Neural crest cell (in vitro differentiated cells): ENCODE measurements around the gene JDP2. TPM values are rescaled to one million over a fixed set of nuclear protein-coding genes. Genes with fewer than 3 reads are reported as not detected.

Experiments used
- DNase-seq: peaks from one replicate; pipeline ENCODE4 v3.0.0; 2021; ENCODE audit warnings: low read depth, mixed read lengths, low spot score
- H3K27ac Mint-ChIP-seq: one replicate; pipeline ENCODE4 v1.8.0; 2021; ENCODE audit warnings: mild to moderate bottlenecking, mixed read lengths; ENCODE audit not compliant: unreplicated experiment
- H3K27me3 Mint-ChIP-seq: 2 replicates; pipeline ENCODE4 v1.8.0; 2021; ENCODE audit warnings: low read depth, mild to moderate bottlenecking, mixed read lengths
- H3K36me3 Mint-ChIP-seq: 2 replicates; pipeline ENCODE4 v1.8.0; 2021; ENCODE audit warnings: low read depth, mild to moderate bottlenecking, mixed read lengths
- H3K4me1 Mint-ChIP-seq: 2 replicates; pipeline ENCODE4 v1.8.0; 2021; ENCODE audit warnings: mixed read lengths
- H3K4me3 Mint-ChIP-seq: one replicate; pipeline ENCODE4 v1.8.0; 2021; ENCODE audit warnings: mild to moderate bottlenecking, mixed read lengths
- H3K9me3 Mint-ChIP-seq: 2 replicates; pipeline ENCODE4 v1.8.0; 2021; ENCODE audit warnings: mixed read lengths
- CTCF ChIP-seq: fragments of 200-600 bp; sonication (generic); conservative IDR thresholded peaks from 2 replicates; pipeline ENCODE4 v1.5.0; 2021; ENCODE audit warnings: antibody characterized with exemption, mild to moderate bottlenecking
- total RNA-seq: library from RNA; stranded (reverse); gene quantifications from 2 replicates; pipeline ENCODE4 v1.2.1, GENCODE V29; 2021

JDP2 gene
- total RNA-seq, 1 donor from 2014 or later: 2.6 TPM

- Mint-ChIP-seq H3K27me3 (no peaks in the 10 kb centered on the region), H3K36me3 (no peaks in the 10 kb centered on the region), H3K27ac (no peak overlapping the region), H3K4me1 (peaks cover 15% of the 10 kb centered on the region), H3K4me3 (no peak overlapping the region), H3K9me3 (no peaks in the 10 kb centered on the region)
- no peak for TF ChIP-seq CTCF
- DNase-seq: no peak
Observed at GRCh38 chr14:75383721-75384120, 44.1 kb upstream of the JDP2 start.

GRCh38 chr14:75389679-75390078 lies 38.1 kb upstream of the JDP2 start:
- H3K4me1 Mint-ChIP-seq: no peaks in the 10 kb centered on the region
- H3K27ac Mint-ChIP-seq: no peak overlapping the region
- H3K9me3 Mint-ChIP-seq: no peaks in the 10 kb centered on the region
- no peak for TF ChIP-seq CTCF
- H3K27me3 Mint-ChIP-seq: no peaks in the 10 kb centered on the region
- no peak overlapping the region for H3K4me3 Mint-ChIP-seq
- no peak for DNase-seq
- no peaks in the 10 kb centered on the region for H3K36me3 Mint-ChIP-seq

- no peak overlapping the region for H3K27ac Mint-ChIP-seq
- no peaks in the 10 kb centered on the region for H3K27me3 Mint-ChIP-seq
- no peaks in the 10 kb centered on the region for H3K4me1 Mint-ChIP-seq
- TF ChIP-seq CTCF: no peak
- H3K9me3 Mint-ChIP-seq: no peaks in the 10 kb centered on the region
- H3K36me3 Mint-ChIP-seq: no peaks in the 10 kb centered on the region
- no peak overlapping the region for H3K4me3 Mint-ChIP-seq
- DNase-seq: no peak
Observed at GRCh38 chr14:75390183-75390582, 37.6 kb upstream of the JDP2 start.

GRCh38 chr14:75391953-75392352 lies 35.9 kb upstream of the JDP2 start:
- no peaks in the 10 kb centered on the region for H3K27me3 Mint-ChIP-seq
- no peak for DNase-seq
- no peak overlapping the region for H3K27ac Mint-ChIP-seq
- no peaks in the 10 kb centered on the region for H3K4me1 Mint-ChIP-seq
- no peak overlapping the region for H3K4me3 Mint-ChIP-seq
- no peak for TF ChIP-seq CTCF
- no peaks in the 10 kb centered on the region for H3K36me3 Mint-ChIP-seq
- H3K9me3 Mint-ChIP-seq: no peaks in the 10 kb centered on the region

- H3K27me3 Mint-ChIP-seq: no peaks in the 10 kb centered on the region
- no peak for TF ChIP-seq CTCF
- no peaks in the 10 kb centered on the region for H3K4me1 Mint-ChIP-seq
- no peaks in the 10 kb centered on the region for H3K9me3 Mint-ChIP-seq
- no peak overlapping the region for H3K4me3 Mint-ChIP-seq
- no peak for DNase-seq
- no peaks in the 10 kb centered on the region for H3K36me3 Mint-ChIP-seq
- H3K27ac Mint-ChIP-seq: no peak overlapping the region
Observed at GRCh38 chr14:75392686-75393641, 34.9 kb upstream of the JDP2 start.
